Measurements from ENCODE around the gene STARD9. TPM values are rescaled to one million over a fixed set of nuclear protein-coding genes. Genes with fewer than 3 reads are reported as not detected.
"Not testable (repeated sequence)": the region's sequence is repeated elsewhere in the genome, so short reads cannot be mapped to it uniquely, and the experiment has no call there.

STARD9 gene
- polyA plus RNA-seq, 1 of the 3 experiments (the other 2 are of a cell fraction) = 2.1 TPM

- H2AFZ ChIP-seq (ENCODE audit: low read depth) = no peak overlapping the region
- no peak for DNase-seq
- H3K9me3 ChIP-seq = peaks cover 14% of the 10 kb centered on the region; the same call in 1 of the 2 replicates
- H3K4me3 ChIP-seq (ENCODE audit: low read depth in 2 of 2, low read length in 1 of 2) = no peak overlapping the region
- H3K27ac ChIP-seq (ENCODE audit: low read depth in 2 of 2, low read length in 1 of 2) = no peak overlapping the region
- 78% methylated on average over 1 of the region's 1 CpG for WGBS (ENCODE audit: low lambda C conversion rate)
- H3K36me3 ChIP-seq (replicated peaks in 1 of 2; ENCODE audit: control insufficient read depth in 1 of 2, insufficient read depth in 2 of 2, low read length in 1 of 2) = peaks cover 0 to 14% of the 10 kb centered on the region in 2 experiments
- CTCF ChIA-PET = no interaction called here
- peaks cover 10% of the 10 kb centered on the region for H3F3A ChIP-seq (replicated peaks; ENCODE audit: insufficient read depth)
- H3K27me3 ChIP-seq (ENCODE audit: insufficient read depth) = no peaks in the 10 kb centered on the region
- H3K4me2 ChIP-seq = no peak overlapping the region
- no peaks in the 10 kb centered on the region for H3K9me2 ChIP-seq
- H3K4me1 ChIP-seq (ENCODE audit: control insufficient read depth in 1 of 2, insufficient read depth in 2 of 2, low read depth in 1 of 2, low read length in 1 of 2) = no peaks in the 10 kb centered on the region; a peak in 1 of 4 replicates
- H4K20me1 ChIP-seq (ENCODE audit: insufficient read depth) = no peaks in the 10 kb centered on the region
- H3K9ac ChIP-seq = no peak overlapping the region
- TF ChIP-seq NRF1 (IDR thresholded peaks at IDR 0.05; ENCODE audit: low read depth, low read length) = no peak
- peaks cover 18% of the 10 kb centered on the region; the same call in 1 of the 2 replicates for H3K79me2 ChIP-seq (ENCODE audit: insufficient read depth)
- POLR2A ChIA-PET = no interaction called here
Observed at GRCh38 chr15:42760759-42761158, 185.4 kb downstream of the STARD9 start.

GRCh38 chr15:42761813-42762212 is 186.4 kb downstream of the STARD9 start:
- H3K27me3 ChIP-seq (ENCODE audit: insufficient read depth); H3K27ac ChIP-seq (ENCODE audit: low read depth in 2 of 2, low read length in 1 of 2); DNase-seq; H3K9me2 ChIP-seq; H3K4me2 ChIP-seq; H3F3A ChIP-seq (replicated peaks; ENCODE audit: insufficient read depth); H3K4me1 ChIP-seq (ENCODE audit: control insufficient read depth in 1 of 2, insufficient read depth in 2 of 2, low read depth in 1 of 2, low read length in 1 of 2); H3K9ac ChIP-seq; POLR2A ChIA-PET; H4K20me1 ChIP-seq (ENCODE audit: insufficient read depth); H3K4me3 ChIP-seq (ENCODE audit: low read depth in 2 of 2, low read length in 1 of 2); H2AFZ ChIP-seq (ENCODE audit: low read depth); CTCF ChIA-PET: not testable (repeated sequence)
- Histone ChIP-seq H3K9me3 (peaks cover 14% of the 10 kb centered on the region; the same call in 1 of the 2 replicates), H3K36me3 (replicated peaks in 1 of 2; ENCODE audit: control insufficient read depth in 1 of 2, insufficient read depth in 2 of 2, low read length in 1 of 2) (peaks cover 0 to 14% of the 10 kb centered on the region in 2 experiments), H3K79me2 (ENCODE audit: insufficient read depth) (peaks cover 23% of the 10 kb centered on the region; the same call in 1 of the 2 replicates)
- 100% methylated on average over 1 of the region's 2 CpGs for WGBS (ENCODE audit: low lambda C conversion rate)

GRCh38 chr15:42764154-42764731 is 188.8 kb downstream of the STARD9 start:
- CTCF ChIA-PET = not testable (repeated sequence)
- WGBS (ENCODE audit: low lambda C conversion rate) = 88% methylated on average over 15 of the region's 16 CpGs

GRCh38 chr15:42766109-42766508 is 190.7 kb downstream of the STARD9 start:
- H3F3A ChIP-seq (replicated peaks; ENCODE audit: insufficient read depth); H3K27me3 ChIP-seq (ENCODE audit: insufficient read depth); H3K27ac ChIP-seq (ENCODE audit: low read depth in 2 of 2, low read length in 1 of 2); H3K36me3 ChIP-seq (replicated peaks in 1 of 2; ENCODE audit: control insufficient read depth in 1 of 2, insufficient read depth in 2 of 2, low read length in 1 of 2); H3K4me3 ChIP-seq (ENCODE audit: low read depth in 2 of 2, low read length in 1 of 2); H3K4me2 ChIP-seq; H3K9me2 ChIP-seq; DNase-seq; POLR2A ChIA-PET; H3K9ac ChIP-seq; H3K4me1 ChIP-seq (ENCODE audit: control insufficient read depth in 1 of 2, insufficient read depth in 2 of 2, low read depth in 1 of 2, low read length in 1 of 2); CTCF ChIA-PET; H4K20me1 ChIP-seq (ENCODE audit: insufficient read depth); H2AFZ ChIP-seq (ENCODE audit: low read depth); H3K9me3 ChIP-seq: not testable (repeated sequence)
- 65% methylated on average over 4 of the region's 4 CpGs for WGBS (ENCODE audit: low lambda C conversion rate)
- H3K79me2 ChIP-seq (ENCODE audit: insufficient read depth) = peaks cover 24% of the 10 kb centered on the region; the same call in 1 of the 2 replicates

More at GRCh38 chr15:42764154-42764731, 188.8 kb downstream of the STARD9 start:
- H3K4me2 ChIP-seq; DNase-seq; H4K20me1 ChIP-seq (ENCODE audit: insufficient read depth); H3K9me2 ChIP-seq; H3K4me1 ChIP-seq (ENCODE audit: control insufficient read depth in 1 of 2, insufficient read depth in 2 of 2, low read depth in 1 of 2, low read length in 1 of 2); H2AFZ ChIP-seq (ENCODE audit: low read depth); H3K4me3 ChIP-seq (ENCODE audit: low read depth in 2 of 2, low read length in 1 of 2); POLR2A ChIA-PET; H3K27me3 ChIP-seq (ENCODE audit: insufficient read depth); H3F3A ChIP-seq (replicated peaks; ENCODE audit: insufficient read depth); H3K27ac ChIP-seq (ENCODE audit: low read depth in 2 of 2, low read length in 1 of 2); H3K9ac ChIP-seq: not testable (repeated sequence)
- H3K36me3 ChIP-seq (replicated peaks in 1 of 2; ENCODE audit: control insufficient read depth in 1 of 2, insufficient read depth in 2 of 2, low read length in 1 of 2) = peaks cover 0 to 14% of the 10 kb centered on the region in 2 experiments
- H3K79me2 ChIP-seq (ENCODE audit: insufficient read depth) = peaks cover 32% of the 10 kb centered on the region; the same call in 1 of the 2 replicates
- peaks cover 14% of the 10 kb centered on the region; the same call in 1 of the 2 replicates for H3K9me3 ChIP-seq

Other genes with a start within 250 kb of the STARD9 start
- 1.8 and 1.9 TPM in 2 replicates for gene CAPN3, start 216.1 kb upstream of the STARD9 start, polyA plus RNA-seq (2012; rRNA removed)
- 8.9 and 12.9 TPM in 2 replicates for gene ZNF106, start 84.5 kb upstream of the STARD9 start, polyA plus RNA-seq (2012; rRNA removed)
- gene SNAP23, start 80.0 kb upstream of the STARD9 start, polyA plus RNA-seq (2012; rRNA removed) = 39.2 and 45.0 TPM in 2 replicates
- gene LRRC57, start 26.8 kb upstream of the STARD9 start, polyA plus RNA-seq (2012; rRNA removed) = 6.4 and 8.9 TPM in 2 replicates
- 9.4 and 11.3 TPM in 2 replicates for gene HAUS2, start 26.8 kb upstream of the STARD9 start, polyA plus RNA-seq (2012; rRNA removed)
- 6.2 and 9.7 TPM in 2 replicates for gene CDAN1, start 161.5 kb downstream of the STARD9 start, polyA plus RNA-seq (2012; rRNA removed)